HEK293 (cell line): ENCODE results near the gene RND2.

Source experiments
- BCL11A ChIP-seq: fragments of 450-650 bp; formaldehyde crosslinking; IDR thresholded peaks from 2 replicates; pipeline ENCODE4 v1.5.1; 2016; ENCODE audit warnings: low read depth, missing biosample characterization, missing genetic modification characterization
- ELK4 ChIP-seq: IDR thresholded peaks from 2 replicates; pipeline ENCODE4 v1.6.1; 2011; ENCODE audit warnings: mild to moderate bottlenecking, low read depth, low read length, borderline replicate concordance
- GLI4 ChIP-seq: fragments of 450-650 bp; formaldehyde crosslinking; IDR thresholded peaks from 2 replicates; pipeline ENCODE4 v1.5.1; 2016; ENCODE audit warnings: missing biosample characterization, missing genetic modification characterization
- KLF9 ChIP-seq: fragments of 450-650 bp; formaldehyde crosslinking; IDR thresholded peaks from 2 replicates; pipeline ENCODE4 v1.5.1; 2016; ENCODE audit warnings: missing biosample characterization, missing genetic modification characterization, low read depth
- PRDM4 ChIP-seq: fragments of 450-650 bp; formaldehyde crosslinking; IDR thresholded peaks from 2 replicates; pipeline ENCODE4 v1.5.1; 2017; ENCODE audit warnings: missing biosample characterization, missing genetic modification characterization
- TRIM28 ChIP-seq: IDR thresholded peaks from 2 replicates; pipeline ENCODE4 v1.6.1; 2011; ENCODE audit warnings: low read length, control low read depth, borderline replicate concordance
- ZBTB10 ChIP-seq: fragments of 450-650 bp; formaldehyde crosslinking; IDR thresholded peaks from 2 replicates; pipeline ENCODE4 v1.5.1; 2016; ENCODE audit warnings: missing biosample characterization, missing genetic modification characterization
- ZBTB49 ChIP-seq: fragments of 450-650 bp; formaldehyde crosslinking; IDR thresholded peaks from 2 replicates; pipeline ENCODE4 v1.5.1; 2016; ENCODE audit warnings: missing biosample characterization, missing genetic modification characterization, low read depth
- ZEB2 ChIP-seq: fragments of 450-650 bp; formaldehyde crosslinking; IDR thresholded peaks from 2 replicates; pipeline ENCODE4 v1.5.1; 2016; ENCODE audit warnings: missing biosample characterization, missing genetic modification characterization
- ZNF239 ChIP-seq: fragments of 450-650 bp; formaldehyde crosslinking; IDR thresholded peaks from 2 replicates; pipeline ENCODE4 v1.5.1; 2016; ENCODE audit warnings: missing biosample characterization, missing genetic modification characterization
- ZNF335 ChIP-seq: fragments of 450-650 bp; formaldehyde crosslinking; conservative IDR thresholded peaks from 2 replicates; pipeline ENCODE4 v1.5.1; 2016; ENCODE audit warnings: missing biosample characterization, missing genetic modification characterization
- ZNF449 ChIP-seq: fragments of 450-650 bp; formaldehyde crosslinking; IDR thresholded peaks from 2 replicates; pipeline ENCODE4 v1.5.1; 2017; ENCODE audit warnings: missing biosample characterization, mild to moderate bottlenecking, missing genetic modification characterization, moderate library complexity
- ZNF488 ChIP-seq: fragments of 450-650 bp; formaldehyde crosslinking; IDR thresholded peaks from 2 replicates; pipeline ENCODE4 v1.5.1; 2016; ENCODE audit warnings: missing biosample characterization, missing genetic modification characterization
- ZNF518A ChIP-seq: fragments of 450-650 bp; formaldehyde crosslinking; conservative IDR thresholded peaks from 2 replicates; pipeline ENCODE4 v1.5.1; 2016; ENCODE audit warnings: low read depth, missing biosample characterization, missing genetic modification characterization
- ZNF585B ChIP-seq: fragments of 450-650 bp; formaldehyde crosslinking; IDR thresholded peaks from 2 replicates; pipeline ENCODE4 v1.5.1; 2016; ENCODE audit warnings: missing biosample characterization, missing genetic modification characterization
- ZNF610 ChIP-seq: fragments of 450-650 bp; formaldehyde crosslinking; IDR thresholded peaks from 2 replicates; pipeline ENCODE4 v1.5.1; 2016; ENCODE audit warnings: missing biosample characterization, missing genetic modification characterization, borderline replicate concordance
- ZNF639 ChIP-seq: fragments of 450-650 bp; formaldehyde crosslinking; IDR thresholded peaks from 2 replicates; pipeline ENCODE4 v1.5.1; 2016; ENCODE audit warnings: missing biosample characterization, missing genetic modification characterization
- ZSCAN23 ChIP-seq: fragments of 450-650 bp; formaldehyde crosslinking; IDR thresholded peaks from 2 replicates; pipeline ENCODE4 v1.5.1; 2016; ENCODE audit warnings: missing biosample characterization, missing genetic modification characterization
- ZSCAN5A ChIP-seq: fragments of 450-650 bp; formaldehyde crosslinking; IDR thresholded peaks from 2 replicates; pipeline ENCODE4 v1.5.1; 2016; ENCODE audit warnings: missing biosample characterization, missing genetic modification characterization

RND2 gene

GRCh38 chr17:42980274-42980765 is 44.7 kb upstream of the RND2 start, which contains the start of gene RUNDC1 (continued):
- TF ChIP-seq ZBTB10 (tag by site-specific recombination) (peak; percentile 98), ZNF610 (tag by site-specific recombination) (no peak), ZSCAN23 (no peak), ELK4 (peak; percentile 35; the same call in 1 of the 2 replicates), GLI4 (tag by site-specific recombination) (no peak), ZNF585B (tag by site-specific recombination) (no peak), PRDM4 (tag by site-specific recombination) (no peak; the same call in 1 of the 2 replicates), ZNF449 (tag by site-specific recombination) (no peak), ZSCAN5A (no peak), ZNF639 (tag by site-specific recombination) (no peak), BCL11A (tag by site-specific recombination) (no peak), ZNF335 (tag by site-specific recombination) (peak; percentile 98), ZNF488 (no peak), ZBTB49 (tag by site-specific recombination) (no peak), ZNF518A (tag by site-specific recombination) (no peak), ZNF239 (tag by site-specific recombination) (no peak), ZEB2 (tag by site-specific recombination) (peak; percentile 22; the same call in 1 of the 2 replicates), TRIM28 (no peak; the same call in 1 of the 2 replicates), KLF9 (tag by site-specific recombination) (peak; percentile 97)
